HCT116 (cell line): Measurements from ENCODE around the gene ZNF148.

Experiments used
- CTCF ChIP-seq, 3 experiments: fragments of 200-600 bp in 1 of 3; sonication (generic) in 1 of 3; IDR thresholded peaks in 2 of 3; conservative IDR thresholded peaks in 1 of 3; 2 replicates each; pipeline ENCODE4 v1.5.1; 2012 to 2017; ENCODE audit warnings: low read depth in 2 of 3, low read length in 2 of 3, antibody characterized with exemption in 1 of 3, borderline replicate concordance in 1 of 3, control low read depth in 1 of 3, mild to moderate bottlenecking in 1 of 3, mixed read lengths in 1 of 3, mixed run types in 1 of 3, moderate library complexity in 1 of 3; ENCODE audit not compliant: insufficient read depth in 1 of 3
- POLR2A ChIP-seq: IDR thresholded peaks from 2 replicates; pipeline ENCODE4 v1.7.0; 2011; ENCODE audit warnings: borderline replicate concordance; ENCODE audit not compliant: insufficient read depth, insufficient read length; ENCODE audit errors: extremely low read depth
- RAD21 ChIP-seq: IDR thresholded peaks from 2 replicates; pipeline ENCODE4 v1.6.1; 2012; ENCODE audit warnings: low read depth, mild to moderate bottlenecking
- REST ChIP-seq: IDR thresholded peaks from 2 replicates; pipeline ENCODE4 v1.6.1; 2012; ENCODE audit warnings: low read depth
- YY1 ChIP-seq: IDR thresholded peaks from 2 replicates; pipeline ENCODE4 v1.6.1; 2011; ENCODE audit warnings: low read length, low read depth, moderate library complexity, mild to moderate bottlenecking; ENCODE audit not compliant: insufficient replicate concordance; ENCODE audit errors: extremely low read depth

GRCh38 chr3:125389282-125389681 is 14.2 kb upstream of the ZNF148 start:
- TF ChIP-seq YY1 (no peak), CTCF (IDR thresholded peaks at IDR 0.05 in 2 of 3, conservative IDR thresholded peaks at IDR 0.05 in 1 of 3; ENCODE audit: borderline replicate concordance in 1 of 3, insufficient read depth in 1 of 3, low read depth in 2 of 3, low read length in 2 of 3) (no peak), POLR2A (no peak), RAD21 (no peak), REST (no peak)
